Central memory CD4-positive, alpha-beta T cell (primary cell): ENCODE data around the gene EMC8.

ENCODE experiments used
- DNase-seq: peaks from one replicate; pipeline ENCODE4 v3.0.0; 2022

EMC8 gene

DNA sequence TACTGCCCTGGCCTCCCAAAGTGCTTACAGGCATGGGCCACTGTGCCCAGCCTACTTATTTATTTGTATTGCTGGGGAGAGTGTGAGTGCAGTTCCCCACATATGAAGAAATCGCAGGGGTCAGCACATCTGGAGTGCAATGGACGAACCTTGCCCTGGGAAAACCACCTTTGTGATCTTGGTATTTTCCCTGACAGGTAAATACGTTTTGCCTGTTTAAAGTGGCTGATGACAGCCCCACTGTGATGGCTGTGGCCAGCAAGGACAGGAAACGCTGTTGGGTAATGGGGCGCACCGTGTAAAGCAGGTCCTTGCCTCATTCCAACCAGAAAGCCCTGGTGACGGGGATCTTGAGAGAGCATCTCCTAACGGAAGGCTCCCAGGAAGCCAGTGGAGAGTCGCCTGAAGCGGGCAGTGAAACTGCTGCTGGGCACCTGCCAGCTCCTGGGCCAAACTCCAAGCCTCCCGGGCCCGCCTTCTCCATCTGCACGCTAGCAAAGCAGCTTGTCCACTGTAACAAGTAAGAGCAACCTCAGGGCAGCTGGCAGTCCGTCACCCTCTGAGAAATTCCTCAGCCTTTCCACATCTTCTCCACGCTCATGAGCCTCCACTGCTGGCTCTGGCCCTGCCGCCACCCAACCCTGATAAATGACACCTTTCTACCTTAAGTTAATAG, 17.5 kb downstream of the EMC8 start:
- DNase-seq, result no peak

DNA sequence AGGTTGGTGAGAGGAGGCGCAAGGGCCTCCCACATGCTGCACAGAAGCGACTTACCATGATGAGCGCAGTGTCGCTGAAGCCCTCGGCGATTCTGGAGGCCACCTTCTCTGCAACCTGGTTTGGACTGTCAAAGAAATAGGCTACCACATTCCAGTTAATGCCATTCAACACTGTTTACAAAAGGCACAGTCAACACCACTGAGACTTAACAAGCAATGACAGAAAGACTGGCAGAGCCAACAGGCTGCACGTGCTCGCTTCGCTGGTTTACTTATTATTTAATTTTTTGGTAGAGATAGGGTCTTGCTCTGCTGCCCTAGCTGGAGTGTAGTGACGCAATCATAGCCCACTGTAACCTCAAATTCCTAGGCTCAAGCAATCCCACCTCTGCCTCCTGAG, 18.2 kb downstream of the EMC8 start:
- no peak for DNase-seq

DNA sequence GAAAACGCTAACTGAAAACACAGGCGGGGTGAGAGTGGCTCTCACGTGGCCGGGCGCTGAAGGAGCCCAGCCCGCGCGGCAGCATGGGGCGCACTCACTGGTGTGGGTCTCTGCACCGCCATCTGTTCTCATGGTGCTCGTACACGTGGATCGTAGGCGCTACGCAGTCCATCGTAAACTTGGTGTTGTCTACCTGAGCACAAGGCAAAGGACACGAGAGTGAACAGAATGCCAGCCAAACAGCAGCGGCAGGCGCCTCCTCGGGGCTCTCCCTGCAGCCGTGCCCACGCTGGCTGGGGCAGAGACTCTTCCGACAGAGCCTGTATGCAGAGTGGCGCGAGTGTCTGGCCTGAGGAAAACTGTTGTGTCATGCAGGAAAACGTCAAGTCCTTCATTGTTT, 19.1 kb downstream of the EMC8 start:
- DNase-seq, result no peak

DNA sequence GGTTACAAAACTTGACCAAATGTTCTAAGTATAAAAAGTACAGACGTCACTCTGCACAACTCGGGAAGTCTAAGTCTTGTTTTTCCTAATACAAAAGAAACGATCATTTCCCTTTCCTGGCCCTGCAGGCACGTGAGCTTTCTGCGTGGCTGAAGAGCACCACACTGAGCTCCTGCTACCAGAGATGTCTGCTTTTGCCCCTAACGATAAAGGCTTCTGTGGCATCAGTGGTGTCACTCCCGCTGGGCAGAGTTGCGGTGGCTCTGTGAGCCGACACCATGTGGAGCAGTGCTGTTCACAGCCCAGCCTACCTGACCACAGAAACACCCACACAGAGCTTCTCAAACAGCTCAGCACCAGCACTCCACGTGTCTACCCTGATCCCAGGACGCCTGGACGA, 20.5 kb downstream of the EMC8 start:
- no peak for DNase-seq

DNA sequence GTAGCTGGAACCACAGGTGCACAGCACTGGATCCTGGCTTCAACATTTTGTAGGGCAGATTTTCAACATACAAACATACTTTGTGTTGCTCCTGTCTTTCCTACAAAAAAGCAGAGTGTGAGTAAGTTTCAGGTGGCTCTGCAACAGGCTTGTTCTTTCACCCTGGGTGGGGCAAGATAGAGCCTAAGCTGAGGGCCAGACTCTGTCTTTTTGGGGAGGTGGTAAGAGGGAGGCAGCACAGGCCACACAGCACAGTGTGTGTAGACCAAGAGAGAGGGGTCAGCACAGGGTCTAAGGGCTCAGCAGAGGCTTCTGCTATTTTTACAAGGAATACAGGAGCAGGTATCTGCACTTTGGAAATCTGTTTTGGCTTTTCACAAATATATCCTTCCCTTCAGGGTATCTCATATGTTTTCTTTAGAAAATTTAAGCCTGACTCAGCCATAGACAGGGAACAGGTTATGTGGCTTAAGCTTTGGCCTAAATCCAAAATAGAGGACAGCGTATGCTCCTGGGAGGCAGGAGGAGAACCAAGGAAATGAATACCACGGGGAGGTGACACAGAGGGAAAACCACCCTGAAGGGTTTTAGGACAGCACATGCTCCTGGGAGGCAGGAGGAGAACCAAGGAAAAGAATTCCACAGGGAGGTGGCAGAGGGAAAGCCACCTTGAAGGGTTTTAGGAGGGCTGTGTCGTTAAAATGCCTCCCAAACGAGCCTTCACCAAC, 21.6 kb downstream of the EMC8 start:
- no peak for DNase-seq

DNA sequence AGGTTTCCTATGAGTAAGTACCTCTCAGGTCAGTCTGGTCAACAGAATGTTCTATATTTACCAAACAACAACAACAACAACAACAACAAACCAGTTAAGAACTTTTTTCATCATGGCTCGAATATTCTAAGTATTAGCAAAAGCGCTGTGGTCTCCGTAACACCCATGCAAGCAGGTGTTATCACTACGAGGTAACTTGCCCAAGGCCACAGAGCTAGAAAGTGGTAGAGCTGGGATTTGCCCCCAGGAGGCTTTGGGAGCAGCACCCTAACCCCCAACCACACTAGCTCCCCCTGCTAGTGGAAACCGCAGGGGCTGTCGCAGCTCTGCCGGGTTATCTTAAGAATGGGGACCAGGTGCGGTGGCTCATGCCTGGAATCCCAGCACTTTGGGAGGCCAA, 24.5 kb downstream of the EMC8 start:
- DNase-seq, result no peak

DNA sequence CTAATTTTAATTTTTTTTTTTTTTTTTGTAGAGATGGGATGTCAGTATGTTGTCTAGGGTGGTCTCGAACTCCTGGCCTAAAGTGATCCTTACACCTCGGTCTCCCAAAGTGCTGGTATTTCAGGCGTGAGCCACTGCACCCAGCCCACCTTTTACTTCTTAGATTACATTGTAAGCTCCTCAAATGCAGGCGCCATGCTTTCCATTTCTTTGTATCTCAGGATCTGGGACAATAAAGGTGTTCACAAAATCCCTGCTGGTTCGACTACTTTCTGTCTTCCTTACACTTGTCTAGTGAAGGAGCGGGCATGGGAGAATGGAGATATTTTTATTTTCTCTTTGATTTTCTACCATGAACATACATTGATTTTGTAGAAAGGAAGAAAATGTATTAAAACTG, 25.2 kb downstream of the EMC8 start:
- no peak for DNase-seq

DNA sequence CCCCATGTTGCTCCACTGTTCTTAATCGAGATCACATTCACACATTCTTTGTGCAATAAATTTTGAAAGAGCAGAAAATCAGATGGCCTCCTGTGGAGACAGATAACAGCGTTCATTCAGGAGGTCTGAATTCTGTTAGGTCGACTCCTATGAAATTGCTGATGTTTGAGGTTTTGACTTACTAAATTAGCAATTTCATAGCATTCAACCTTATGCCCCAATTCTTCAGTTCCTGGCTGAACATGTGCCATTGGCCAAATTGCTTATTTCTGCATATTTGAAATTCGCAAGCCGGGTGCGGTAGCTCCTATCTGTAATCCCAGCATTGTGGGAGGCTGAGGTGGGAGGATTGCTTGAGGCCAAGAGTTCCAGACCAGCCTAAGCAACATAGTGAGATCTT, 26.3 kb downstream of the EMC8 start:
- no peak for DNase-seq

DNA sequence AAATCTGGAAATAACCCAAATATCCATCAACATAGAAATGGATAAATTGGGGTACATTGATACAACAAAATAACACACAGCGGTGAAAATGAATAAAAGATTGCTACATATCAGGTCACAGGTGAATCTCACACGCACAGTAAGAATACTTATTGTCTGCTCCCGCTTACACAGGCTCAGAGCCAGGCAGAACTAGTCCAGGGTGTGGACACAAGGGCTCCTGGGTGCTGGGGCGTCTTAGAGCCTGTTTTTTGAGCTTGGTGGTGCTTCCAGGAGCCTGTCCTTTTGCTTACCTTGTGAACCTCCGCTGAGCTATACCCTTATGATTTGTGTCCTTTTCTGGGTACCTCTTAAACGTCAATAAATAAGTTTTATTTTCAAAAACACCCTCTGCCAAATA, 28.6 kb downstream of the EMC8 start:
- DNase-seq, result no peak

DNA sequence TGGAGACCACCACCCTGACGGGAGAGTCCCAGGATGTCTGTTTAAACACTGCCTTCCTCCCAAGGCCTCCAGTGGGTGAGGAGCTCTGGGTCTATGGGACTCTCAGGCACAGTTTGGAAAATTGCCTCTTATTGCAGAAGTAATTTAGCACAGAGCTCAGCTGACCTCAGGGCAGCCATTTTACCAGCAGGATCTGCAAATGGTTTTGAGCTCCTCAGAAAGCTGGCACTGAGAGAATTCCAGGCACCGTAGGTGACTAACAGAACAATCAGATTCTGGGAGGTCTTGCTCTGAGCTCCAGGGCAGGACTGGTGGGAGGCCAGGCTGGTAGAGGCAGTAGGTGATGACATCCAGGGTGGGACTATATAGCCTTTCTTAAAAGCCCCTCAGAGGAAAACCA, 31.1 kb downstream of the EMC8 start:
- DNase-seq, result no peak

DNA sequence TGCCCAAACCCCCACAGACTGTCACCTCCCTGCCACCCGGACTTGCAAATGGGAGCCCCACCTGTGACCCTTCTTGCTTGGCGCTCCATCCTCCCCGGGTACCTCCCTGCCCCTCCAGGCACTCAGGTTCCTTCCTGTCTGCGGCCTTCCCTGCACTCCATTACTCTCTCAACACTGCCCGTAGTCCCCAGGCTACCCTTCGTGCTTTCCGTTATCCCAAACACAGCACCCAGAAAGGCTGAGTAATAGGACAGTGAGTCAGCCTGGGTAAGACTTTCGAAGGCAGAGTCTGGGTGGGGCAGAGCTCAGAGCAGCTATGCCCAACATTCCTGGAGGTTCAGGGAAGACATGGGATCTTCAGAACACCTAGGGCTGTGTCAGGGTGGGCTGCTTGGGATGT, 31.8 kb downstream of the EMC8 start:
- DNase-seq, result no peak

DNA sequence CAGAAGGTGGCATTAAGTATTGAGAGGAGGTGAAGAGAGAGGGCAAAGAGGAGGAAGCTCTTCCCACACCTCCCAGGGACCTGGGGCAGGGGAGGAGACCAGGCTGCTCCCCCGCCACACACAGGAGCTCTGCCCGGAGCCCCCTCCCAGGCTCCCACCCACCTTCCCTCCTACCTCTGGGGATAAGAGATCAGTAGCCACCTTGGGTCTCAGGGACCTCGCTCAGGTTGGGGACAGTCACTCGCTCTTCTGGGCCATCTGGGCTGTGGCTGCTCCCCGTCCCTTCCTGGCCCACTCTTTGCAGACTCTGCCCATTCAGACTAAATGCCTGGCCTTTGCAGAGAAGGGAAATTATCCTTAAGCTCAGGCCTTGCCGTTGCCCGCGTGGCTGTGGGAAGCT, 33.6 kb downstream of the EMC8 start:
- DNase-seq, result no peak

DNA sequence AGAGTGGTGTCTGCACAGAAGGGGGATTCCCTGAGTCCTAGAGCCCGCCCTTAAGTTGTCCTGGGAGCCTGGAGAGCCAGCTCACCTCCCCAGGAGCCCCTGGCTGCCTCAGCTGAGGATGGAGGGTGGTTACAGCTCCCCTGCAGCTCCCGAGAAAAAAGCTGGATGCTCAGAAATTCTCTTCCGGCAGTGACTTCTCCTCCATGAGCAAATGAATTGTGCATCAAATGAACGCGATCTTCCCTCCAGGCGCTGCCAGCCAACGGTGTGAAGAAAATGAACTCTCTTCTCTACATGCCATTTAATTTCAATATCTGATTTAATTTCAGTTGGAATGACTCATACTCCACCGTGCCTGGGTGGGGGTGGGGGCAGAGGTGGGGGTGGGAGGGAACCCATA, 34.1 kb downstream of the EMC8 start:
- no peak for DNase-seq

DNA sequence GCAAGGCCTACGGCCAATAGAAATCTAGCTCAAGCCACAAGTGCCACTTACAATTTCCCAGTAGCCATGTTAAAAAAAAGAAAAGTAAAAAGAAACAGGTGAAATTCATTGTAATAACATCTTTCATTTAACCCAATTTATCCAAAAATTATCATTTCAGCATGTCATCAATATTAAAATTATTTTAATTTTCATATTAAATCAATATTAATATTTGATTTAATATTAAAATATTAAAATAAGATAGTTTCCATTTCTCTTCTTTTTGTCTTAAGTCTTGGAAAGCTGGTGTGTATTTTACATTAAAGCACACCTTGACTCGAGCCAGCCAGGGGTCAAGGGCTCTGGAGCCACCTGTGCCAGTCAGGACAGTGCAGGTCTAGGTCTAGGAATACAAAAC, 35.7 kb downstream of the EMC8 start:
- DNase-seq, result no peak

DNA sequence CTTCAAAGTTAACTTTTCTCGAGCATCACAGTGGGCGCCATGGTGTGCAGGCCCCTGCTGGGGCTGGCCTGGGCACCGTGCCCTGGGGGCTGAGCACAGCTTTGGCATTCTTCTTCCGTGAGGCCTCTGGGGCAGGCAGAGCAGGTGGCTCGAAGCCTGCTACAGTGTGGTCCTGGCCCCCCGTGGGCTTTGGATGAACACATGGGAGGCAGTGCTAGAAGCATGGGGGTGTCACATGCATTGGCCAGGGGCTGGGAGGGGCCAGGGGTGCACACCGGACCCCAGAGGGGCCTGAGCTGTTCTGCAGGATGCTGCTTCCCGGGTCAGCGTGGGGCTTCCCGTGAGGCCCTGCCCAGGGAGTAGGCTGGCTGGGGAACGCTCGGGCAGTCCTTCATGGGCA, 36.4 kb downstream of the EMC8 start:
- DNase-seq, result no peak

DNA sequence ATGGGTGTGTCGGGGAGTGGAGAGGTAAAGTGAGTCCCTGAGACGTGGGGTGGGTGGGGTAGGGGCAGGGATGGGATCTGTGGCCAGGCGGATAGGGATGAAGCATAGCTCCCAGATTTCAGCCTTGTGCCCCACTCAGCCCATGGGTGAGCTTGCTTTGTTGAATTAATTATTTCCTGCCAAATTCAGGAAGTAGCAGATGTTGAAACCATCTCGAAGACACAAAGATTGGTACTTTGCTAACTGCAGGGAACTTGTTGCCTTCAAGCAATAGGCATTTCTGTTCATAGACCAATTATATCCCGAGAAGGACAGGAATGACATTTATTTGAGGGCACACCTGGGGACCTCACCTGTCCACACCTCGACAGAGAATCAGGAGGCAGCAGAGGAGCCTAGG, 37.5 kb downstream of the EMC8 start:
- DNase-seq, result no peak

DNA sequence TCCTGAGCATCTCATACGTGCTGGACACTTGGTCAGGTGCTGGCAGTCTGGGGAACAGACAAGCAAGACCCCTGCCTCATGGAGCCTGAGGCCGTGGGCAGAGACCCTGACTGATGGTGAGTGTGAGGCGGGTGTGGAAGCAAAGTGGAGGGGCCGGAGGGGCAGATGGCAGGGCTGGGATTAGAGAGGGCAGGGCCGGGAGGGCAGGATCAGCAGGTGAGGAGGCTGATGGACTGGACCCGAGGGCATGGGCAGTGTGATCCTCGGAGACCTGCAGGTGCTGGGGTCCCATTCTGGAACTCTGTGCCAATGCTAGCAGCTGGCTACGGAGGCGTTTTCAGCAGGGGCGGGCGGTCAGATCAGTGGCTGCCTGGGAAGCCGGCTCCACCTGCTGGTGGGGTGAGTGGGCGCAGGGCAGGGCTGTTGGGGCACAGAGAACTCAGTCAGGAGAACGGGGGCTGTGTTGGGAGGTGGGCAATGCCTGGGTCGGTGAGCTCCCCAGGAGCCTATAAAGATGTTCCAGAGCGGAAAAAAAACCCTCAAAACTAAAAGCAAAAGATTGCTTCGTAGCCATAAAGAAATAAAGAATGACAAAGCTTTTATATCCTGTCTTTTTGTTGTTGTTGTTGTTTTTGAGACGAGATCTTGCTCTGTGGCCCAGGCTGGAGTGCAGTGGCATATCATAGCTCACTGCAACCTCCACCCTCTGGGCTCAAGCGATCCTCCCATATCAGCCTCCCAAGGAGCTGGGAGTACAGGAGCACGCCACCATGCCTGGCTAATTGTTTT, 39.5 kb downstream of the EMC8 start:
- no peak for DNase-seq

DNA sequence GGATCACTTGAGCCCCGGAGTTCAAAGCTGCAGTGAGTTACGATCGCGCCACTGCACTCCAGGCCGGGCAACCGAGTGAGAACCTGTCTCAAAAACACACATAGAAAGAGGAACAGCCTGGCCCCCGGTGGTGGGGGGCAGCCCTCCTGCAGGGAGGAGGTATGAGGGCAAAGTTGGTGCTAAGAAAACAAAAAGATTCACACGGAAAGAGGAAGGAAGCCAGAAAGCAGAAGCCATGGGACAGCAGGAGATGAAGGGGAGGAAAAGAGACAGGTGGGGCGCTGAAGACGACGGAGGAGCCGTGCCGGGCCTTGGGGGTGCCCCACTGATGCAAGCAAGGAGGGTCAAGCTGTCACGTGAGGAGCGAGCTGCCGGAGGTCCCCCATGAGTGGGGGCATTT, 40.2 kb downstream of the EMC8 start:
- no peak for DNase-seq

DNA sequence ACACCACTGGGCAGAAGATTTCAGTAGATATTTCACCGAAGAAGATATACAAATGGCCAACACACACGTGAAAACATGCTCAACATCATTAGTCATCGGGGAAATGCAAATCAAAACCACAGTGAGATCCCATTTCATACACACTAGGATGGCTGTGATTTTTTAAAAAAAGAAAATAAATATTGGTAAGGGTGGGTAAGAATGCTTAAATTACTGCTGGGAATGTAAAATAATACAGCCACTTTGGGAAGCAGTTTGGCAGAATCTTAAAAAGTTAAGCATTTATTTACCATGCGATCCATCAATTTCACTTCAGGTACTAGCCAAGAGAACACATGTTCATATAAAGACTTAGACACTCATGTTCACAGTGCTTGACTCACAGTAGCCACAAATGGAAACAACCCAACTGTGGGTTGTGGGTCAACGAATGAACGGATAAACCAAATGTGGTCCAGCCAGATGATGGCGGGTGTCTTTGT, 42.0 kb downstream of the EMC8 start:
- DNase-seq, result no peak

DNA sequence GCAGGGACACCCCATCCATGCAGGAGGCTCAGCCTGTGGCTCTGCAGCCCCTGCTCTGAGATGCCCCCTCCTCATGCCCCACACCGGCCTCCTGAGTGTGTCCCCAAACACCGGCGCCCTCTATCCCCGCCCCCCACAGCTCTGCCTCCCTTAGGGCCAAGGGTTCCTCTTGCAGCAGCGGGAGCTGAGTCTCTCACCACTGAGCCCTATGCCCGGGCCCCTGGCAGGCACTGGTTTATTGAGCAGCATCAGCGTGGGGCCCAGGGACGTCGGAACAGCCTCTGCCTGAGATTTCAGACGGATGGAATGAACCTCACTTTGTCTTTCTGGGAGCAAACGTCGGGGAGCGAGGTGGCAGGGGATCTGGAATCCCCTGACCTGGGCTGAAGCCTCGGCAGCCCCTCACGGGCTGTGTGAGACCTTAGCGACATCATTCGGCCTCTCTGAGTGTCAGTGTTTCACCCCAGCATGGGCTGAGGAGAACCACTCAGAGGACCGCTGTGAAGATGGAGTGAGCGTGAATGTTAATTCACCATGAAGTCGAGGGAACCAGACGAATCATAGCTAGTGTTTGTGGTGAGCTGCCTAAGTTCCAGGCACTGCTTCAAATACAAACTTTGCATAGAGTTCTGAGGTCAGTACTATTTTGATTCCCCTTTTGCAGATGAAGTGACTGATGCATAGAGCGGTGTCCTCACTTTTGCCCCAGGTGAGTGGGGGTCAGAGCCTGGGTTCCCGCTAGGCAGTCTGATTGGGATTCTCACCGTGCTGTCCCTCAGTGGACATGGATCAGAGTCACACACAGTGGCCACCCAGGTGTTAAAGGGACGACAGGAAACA, 43.2 kb downstream of the EMC8 start:
- DNase-seq, result no peak

DNA sequence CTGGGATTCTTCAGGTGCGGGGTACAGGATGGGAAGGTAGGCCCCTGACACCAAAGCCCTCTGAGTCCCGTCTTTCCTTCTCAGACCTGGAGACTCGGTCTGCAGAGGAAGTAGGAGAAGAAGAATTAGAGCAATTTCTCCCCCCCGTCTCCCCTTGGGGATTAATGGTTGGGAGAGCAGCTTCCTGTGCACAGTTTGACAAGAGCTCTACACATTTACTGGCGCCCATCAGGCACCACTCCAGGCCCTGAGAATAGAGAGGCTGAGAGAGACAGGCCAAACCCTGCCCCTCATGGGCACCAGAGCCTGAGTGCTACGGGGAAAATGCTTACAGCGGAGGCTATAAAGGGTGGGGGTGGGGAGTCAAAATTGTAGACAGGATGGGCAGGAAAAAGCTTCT, 44.9 kb downstream of the EMC8 start:
- no peak for DNase-seq

DNA sequence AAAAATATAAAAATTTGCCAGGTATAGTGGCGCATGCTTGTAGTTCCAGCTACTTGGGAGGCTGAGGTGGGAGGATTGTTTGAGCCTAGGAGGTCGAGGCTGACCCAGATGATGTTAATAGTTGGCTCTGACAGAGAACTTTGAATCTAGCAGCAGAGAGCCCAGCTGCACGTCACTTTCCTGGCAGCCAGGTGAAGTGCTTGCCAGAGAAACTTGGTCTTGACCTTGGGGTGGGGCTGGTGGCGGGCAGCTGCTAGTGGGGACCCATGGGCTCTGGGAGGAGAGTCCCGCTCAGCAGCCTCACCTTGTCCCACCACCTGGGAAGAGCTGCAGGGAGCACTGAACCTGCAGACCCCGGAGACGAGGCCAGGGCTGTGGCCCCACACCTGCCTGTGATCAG, 45.4 kb downstream of the EMC8 start:
- DNase-seq, result no peak

DNA sequence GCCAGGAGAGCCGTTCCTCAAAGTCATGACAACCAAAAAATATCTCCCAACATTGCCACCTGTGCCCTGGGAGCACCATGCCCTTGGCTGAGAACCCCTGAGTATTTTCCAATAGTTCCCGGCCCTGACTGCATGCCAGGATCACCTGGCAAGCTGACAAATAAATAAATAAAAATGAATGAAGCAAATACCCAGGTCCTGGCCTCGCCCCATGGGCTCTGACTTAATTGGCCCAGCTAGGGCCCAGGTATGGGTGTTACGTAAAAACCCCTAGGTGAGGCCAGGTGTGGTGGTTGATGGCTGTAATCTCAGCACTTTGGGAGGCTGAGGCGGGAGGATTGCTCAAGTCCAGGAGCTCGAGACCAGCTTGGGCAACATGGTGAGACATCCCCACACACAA, 45.8 kb downstream of the EMC8 start:
- no peak for DNase-seq
